H1 (cell line): Measurements from ENCODE around the gene EPYC. TPM values are rescaled to one million over a fixed set of nuclear protein-coding genes. Genes with fewer than 3 reads are reported as not detected.

ENCODE experiments used
- CTCF ChIP-seq, 3 experiments: IDR thresholded peaks; 1 replicate in 2 of 3; 2 replicates in 1 of 3; pipeline versions ENCODE4 v1.5.1 to v1.6.1; 2011; ENCODE audit warnings: low read length in 3 of 3, mild to moderate bottlenecking in 3 of 3, inconsistent platforms in 2 of 3, low read depth in 1 of 3, moderate library complexity in 1 of 3; ENCODE audit not compliant: insufficient read depth in 1 of 3; ENCODE audit errors: control extremely low read depth in 1 of 3
- E2F6 ChIP-seq: IDR thresholded peaks from 2 replicates; pipeline ENCODE4 v1.6.1; 2012; ENCODE audit warnings: inconsistent platforms
- polyA plus RNA-seq, 7 experiments: library from polyadenylated mRNA; depleted of rRNA in 3 of 7; stranded (reverse) in 5 of 7; unstranded in 2 of 7; fragments of >200 nt in 5 of 7; fragments of 200-250 nt in 2 of 7; gene quantifications; 1 replicate in 5 of 7; 2 replicates in 1 of 7; 4 replicates in 1 of 7; pipeline versions ENCODE4 v1.2.1 to v1.2.3, GENCODE V29; 2011 to 2013; ENCODE audit warnings: missing spikeins in 2 of 7, mixed read lengths in 2 of 7
- total RNA-seq: library from RNA; stranded (reverse); fragmentation: NEBNext Ultra II Directional; extraction: Animal tissue kit (Norgen Biotek cat#: 25700); gene quantifications from 2 replicates; pipeline ENCODE4 v1.2.1, GENCODE V29; 2021

Gene EPYC
- total and polyA plus RNA-seq, 2 of the 8 experiments (the other 6 are each of a cell fraction or from before 2014, with no cell fraction given) = not detected

DNA sequence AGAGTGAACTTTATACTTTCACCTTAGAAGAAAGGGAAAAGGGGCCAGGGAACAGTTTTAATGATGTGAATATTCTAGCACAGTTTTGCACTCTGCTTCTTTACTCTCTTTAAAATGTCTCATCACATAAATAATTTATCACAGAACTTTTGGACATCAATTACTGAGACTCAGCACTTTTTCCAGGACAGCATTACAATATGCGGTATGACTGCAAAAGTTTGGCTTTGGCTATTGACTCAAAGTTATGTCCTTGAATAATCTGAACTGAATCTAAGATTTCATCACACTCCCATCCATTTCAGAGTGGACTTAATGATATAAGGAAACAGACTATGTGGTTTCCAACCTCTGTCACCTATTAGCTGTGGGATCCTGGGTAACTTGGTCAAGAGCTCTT lies 61.5 kb downstream of the EPYC start (continued):
- no peak for TF ChIP-seq CTCF (IDR thresholded peaks at IDR 0.05; ENCODE audit: control extremely low read depth in 1 of 3, insufficient read depth in 1 of 3, low read depth in 1 of 3, low read length in 3 of 3)
- TF ChIP-seq E2F6 = no peak
